ENCODE measurements around the gene GALNT15.

DNA sequence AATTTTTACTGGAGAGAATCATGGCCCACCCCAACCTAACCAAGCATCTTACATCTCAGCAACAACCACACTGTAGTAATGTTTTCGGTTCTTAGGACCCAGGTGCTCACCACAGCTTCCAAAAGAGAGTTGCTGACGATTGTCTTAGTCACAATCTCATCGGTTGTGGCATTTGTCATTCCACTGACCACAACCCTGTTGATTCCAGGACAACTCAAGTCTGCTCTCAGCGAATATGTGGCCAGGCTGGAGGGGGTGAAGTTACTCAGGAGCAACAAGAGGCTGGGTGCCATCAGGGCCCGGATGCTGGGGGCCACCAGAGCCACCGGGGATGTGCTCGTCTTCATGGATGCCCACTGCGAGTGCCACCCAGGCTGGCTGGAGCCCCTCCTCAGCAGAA is 25.9 kb downstream of the GALNT15 start:
- TF ChIP-seq EZH2 (IDR thresholded peaks at IDR 0.05; ENCODE audit: insufficient read depth, poor library complexity, severe bottlenecking) (no peak), EZH2phosphoT487 (IDR thresholded peaks at IDR 0.05; ENCODE audit: insufficient read depth, low read depth) (no peak)
